GM23338 (cell line): Measurements from ENCODE around the gene ANKRD18A.
"Not testable (repeated sequence)": the region's sequence is repeated elsewhere in the genome, so short reads cannot be mapped to it uniquely, and the experiment has no call there.

Source experiments
- EZH2 ChIP-seq: fragments of 200-600 bp; sonication (generic); IDR thresholded peaks from one replicate; pipeline ENCODE4 v1.8.0; 2017; ENCODE audit warnings: antibody characterized with exemption, mild to moderate bottlenecking, low read depth; ENCODE audit not compliant: unreplicated experiment
- EZH2phosphoT487 ChIP-seq: fragments of 200-600 bp; sonication (generic); IDR thresholded peaks from one replicate; pipeline ENCODE4 v1.8.1; 2018; ENCODE audit warnings: antibody characterized with exemption; ENCODE audit not compliant: unreplicated experiment
- JUNB ChIP-seq: IDR thresholded peaks from one replicate; pipeline ENCODE4 v1.6.1; 2016; ENCODE audit warnings: antibody characterized with exemption; ENCODE audit not compliant: unreplicated experiment
- POLR2AphosphoS5 ChIP-seq: IDR thresholded peaks from 2 replicates; pipeline ENCODE4 v1.6.1; 2016; ENCODE audit warnings: antibody characterized with exemption, low read depth
- TF ChIP-seq, protein P1 (sequence below), 2 experiments: fragments of 200-600 bp in 1 of 2; sonication (generic) in 1 of 2; conservative IDR thresholded peaks; 2 replicates each; pipeline versions ENCODE4 v1.5.1 to v1.6.1; 2016 to 2017; ENCODE audit warnings: antibody characterized with exemption in 2 of 2, low read depth in 2 of 2, mild to moderate bottlenecking in 2 of 2, moderate library complexity in 1 of 2

DNA sequence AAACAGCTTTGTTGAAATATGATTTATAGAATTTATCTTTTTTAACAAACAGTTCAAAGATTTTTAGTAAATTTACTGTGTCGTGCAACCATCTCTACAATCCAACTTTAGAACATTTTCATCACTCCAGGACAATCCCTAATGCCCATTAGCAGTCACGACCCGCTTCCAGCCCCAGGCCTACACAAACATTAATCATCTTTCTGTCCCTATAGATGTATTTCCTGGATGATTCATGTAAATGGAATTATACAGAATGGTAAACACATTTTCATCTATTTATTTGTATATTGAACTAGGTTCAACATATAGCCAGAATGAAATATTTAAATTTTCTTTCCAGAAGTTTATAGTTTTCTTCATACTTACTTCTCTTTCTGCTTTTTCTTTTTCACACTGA lies 25.3 kb downstream of the ANKRD18A start:
- TF ChIP-seq POLR2AphosphoS5, EZH2phosphoT487, EZH2, JUNB: not testable (repeated sequence)
- TF ChIP-seq, protein P1, sequence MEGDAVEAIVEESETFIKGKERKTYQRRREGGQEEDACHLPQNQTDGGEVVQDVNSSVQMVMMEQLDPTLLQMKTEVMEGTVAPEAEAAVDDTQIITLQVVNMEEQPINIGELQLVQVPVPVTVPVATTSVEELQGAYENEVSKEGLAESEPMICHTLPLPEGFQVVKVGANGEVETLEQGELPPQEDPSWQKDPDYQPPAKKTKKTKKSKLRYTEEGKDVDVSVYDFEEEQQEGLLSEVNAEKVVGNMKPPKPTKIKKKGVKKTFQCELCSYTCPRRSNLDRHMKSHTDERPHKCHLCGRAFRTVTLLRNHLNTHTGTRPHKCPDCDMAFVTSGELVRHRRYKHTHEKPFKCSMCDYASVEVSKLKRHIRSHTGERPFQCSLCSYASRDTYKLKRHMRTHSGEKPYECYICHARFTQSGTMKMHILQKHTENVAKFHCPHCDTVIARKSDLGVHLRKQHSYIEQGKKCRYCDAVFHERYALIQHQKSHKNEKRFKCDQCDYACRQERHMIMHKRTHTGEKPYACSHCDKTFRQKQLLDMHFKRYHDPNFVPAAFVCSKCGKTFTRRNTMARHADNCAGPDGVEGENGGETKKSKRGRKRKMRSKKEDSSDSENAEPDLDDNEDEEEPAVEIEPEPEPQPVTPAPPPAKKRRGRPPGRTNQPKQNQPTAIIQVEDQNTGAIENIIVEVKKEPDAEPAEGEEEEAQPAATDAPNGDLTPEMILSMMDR (conservative IDR thresholded peaks at IDR 0.05; ENCODE audit: low read depth in 2 of 2), result not testable (repeated sequence)
